ENCODE measurements around the gene MRPL55.

MRPL55 gene

GRCh38 chr1:228151180-228151925 is 42.3 kb upstream of the MRPL55 start:
- TF ChIP-seq CTCF (IDR thresholded peaks at IDR 0.05; ENCODE audit: low read depth, low read length, missing control alignments) = no peak
- no peak for DNase-seq (ENCODE audit: low read depth)
- in situ Hi-C loops (cut with HindIII; ENCODE audit: low sequenced_read_pairs) = no loop called here
- no peak overlapping the region for H3K4me3 ChIP-seq (ENCODE audit: low read depth, low read length)

GRCh38 chr1:228150461-228151179 is 41.5 kb upstream of the MRPL55 start:
- TF ChIP-seq CTCF (IDR thresholded peaks at IDR 0.05; ENCODE audit: low read depth, low read length, missing control alignments) = no peak
- no peak overlapping the region for H3K4me3 ChIP-seq (ENCODE audit: low read depth, low read length)
- in situ Hi-C loops (cut with HindIII; ENCODE audit: low sequenced_read_pairs) = no loop called here
- DNase-seq (ENCODE audit: low read depth) = peak; percentile 26

GRCh38 chr1:228150120-228150460 is 41.0 kb upstream of the MRPL55 start:
- in situ Hi-C loops (cut with HindIII; ENCODE audit: low sequenced_read_pairs) = no loop called here
- no peak for DNase-seq (ENCODE audit: low read depth)
- no peak overlapping the region for H3K4me3 ChIP-seq (ENCODE audit: low read depth, low read length)
- TF ChIP-seq CTCF (IDR thresholded peaks at IDR 0.05; ENCODE audit: low read depth, low read length, missing control alignments) = no peak

- no peak for TF ChIP-seq CTCF (IDR thresholded peaks at IDR 0.05; ENCODE audit: low read depth, low read length, missing control alignments)
- DNase-seq (ENCODE audit: low read depth) = no peak
- no peak within 1 kb of the TSS for H3K4me3 ChIP-seq (ENCODE audit: low read depth, low read length)
- in situ Hi-C loops (cut with HindIII; ENCODE audit: low sequenced_read_pairs) = no loop called here
Measured at GRCh38 chr1:228149406-228150119, 40.5 kb upstream of the MRPL55 start, which contains the start of gene GJC2. TSS of gene GJC2 (plus strand) at chr1:228149930. CDS start at chr1:228157759, 7,829 bp downstream.

GRCh38 chr1:228148935-228149405 is 39.9 kb upstream of the MRPL55 start:
- in situ Hi-C loops (cut with HindIII; ENCODE audit: low sequenced_read_pairs) = no loop called here
- no peak for DNase-seq (ENCODE audit: low read depth)
- no peak overlapping the region for H3K4me3 ChIP-seq (ENCODE audit: low read depth, low read length)
- no peak for TF ChIP-seq CTCF (IDR thresholded peaks at IDR 0.05; ENCODE audit: low read depth, low read length, missing control alignments)

GRCh38 chr1:228148196-228148861 is 39.2 kb upstream of the MRPL55 start:
- TF ChIP-seq CTCF (IDR thresholded peaks at IDR 0.05; ENCODE audit: low read depth, low read length, missing control alignments) = no peak
- no peak for DNase-seq (ENCODE audit: low read depth)
- in situ Hi-C loops (cut with HindIII; ENCODE audit: low sequenced_read_pairs) = no loop called here
- H3K4me3 ChIP-seq (ENCODE audit: low read depth, low read length) = no peak overlapping the region
